ENCODE measurements around the gene KRTAP10-1. TPM values are rescaled to one million over a fixed set of nuclear protein-coding genes. Genes with fewer than 3 reads are reported as not detected.

KRTAP10-1 gene
- total RNA-seq, 1 experiment from 2014 or later, result not detected

DNA sequence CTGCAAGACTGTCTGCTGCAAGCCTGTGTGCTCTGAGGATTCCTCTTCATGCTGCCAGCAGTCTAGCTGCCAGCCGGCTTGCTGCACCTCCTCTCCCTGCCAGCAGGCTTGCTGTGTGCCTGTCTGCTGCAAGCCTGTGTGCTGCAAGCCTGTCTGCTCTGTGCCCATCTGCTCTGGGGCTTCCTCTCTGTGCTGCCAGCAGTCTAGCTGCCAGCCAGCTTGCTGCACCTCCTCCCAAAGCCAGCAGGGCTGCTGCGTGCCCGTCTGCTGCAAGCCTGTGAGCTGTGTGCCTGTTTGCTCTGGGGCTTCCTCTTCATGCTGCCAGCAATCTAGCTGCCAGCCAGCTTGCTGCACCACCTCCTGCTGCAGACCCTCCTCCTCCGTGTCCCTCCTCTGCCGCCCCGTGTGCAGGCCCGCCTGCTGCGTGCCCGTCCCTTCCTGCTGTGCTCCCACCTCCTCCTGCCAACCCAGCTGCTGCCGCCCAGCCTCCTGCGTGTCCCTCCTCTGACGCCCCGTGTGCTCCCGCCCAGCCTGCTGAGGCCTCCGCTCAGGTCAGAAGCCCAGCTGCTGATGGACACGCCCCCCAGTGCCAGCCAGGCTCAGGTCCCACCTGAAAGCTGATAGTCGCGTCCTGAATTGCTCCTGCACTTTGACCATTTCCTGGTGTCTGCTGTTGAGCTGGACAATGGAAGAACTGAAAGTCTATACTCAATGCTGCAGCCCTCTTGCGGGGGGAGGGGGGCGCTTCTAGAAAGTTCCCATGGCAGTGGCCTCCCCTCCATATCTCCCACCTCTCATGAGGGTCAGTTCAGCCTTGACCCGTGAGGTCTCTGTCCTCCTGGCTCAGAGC, 34.7 kb upstream of the KRTAP10-1 start:
- no peak for DNase-seq
- peaks cover 5 to 15% of the 10 kb centered on the region in 2 experiments for H3K4me1 Mint-ChIP-seq

More for the DNA sequence above, 34.7 kb upstream of the KRTAP10-1 start:
- Histone ChIP-seq H2BK12ac (ENCODE audit: insufficient read length, low read depth, low read length) (no peak overlapping the region), H2BK20ac (ENCODE audit: low read depth, low read length, poor library complexity, severe bottlenecking) (no peak overlapping the region), H3K9me3 (ENCODE audit: control insufficient read depth, low read depth, low read length) (no peaks in the 10 kb centered on the region), H3K79me1 (ENCODE audit: insufficient read depth, low read depth, low read length, poor library complexity, severe bottlenecking) (no peaks in the 10 kb centered on the region), H2BK5ac (ENCODE audit: insufficient read length, low read length) (no peak overlapping the region), H2BK120ac (ENCODE audit: low read depth, low read length, poor library complexity, severe bottlenecking) (no peak overlapping the region), H3K27me3 (ENCODE audit: insufficient read depth, low read length) (no peaks in the 10 kb centered on the region), H4K8ac (replicated peaks; ENCODE audit: insufficient read length, low read depth, low read length) (no peak overlapping the region), H4K5ac (ENCODE audit: insufficient read length, low read depth, low read length) (no peak overlapping the region), H4K20me1 (ENCODE audit: control insufficient read depth, insufficient read depth, insufficient read length) (no peaks in the 10 kb centered on the region), H3K9ac (ENCODE audit: extremely low read depth, insufficient read length, low read length) (no peak overlapping the region), H2AK5ac (ENCODE audit: insufficient read length, low read length) (no peak overlapping the region), H3T11ph (ENCODE audit: low read length) (no peak overlapping the region), H3K56ac (ENCODE audit: insufficient read length, low read depth, low read length) (no peak overlapping the region), H4K91ac (ENCODE audit: insufficient read length, low read depth, low read length) (no peak overlapping the region), H3K4me1 (ENCODE audit: insufficient read depth, low read length) (no peaks in the 10 kb centered on the region), H3K4ac (ENCODE audit: low read depth, low read length) (no peak overlapping the region), H3K18ac (ENCODE audit: insufficient read length, low read depth, low read length) (no peak overlapping the region), H3K14ac (ENCODE audit: insufficient read depth, low read length) (no peak overlapping the region), H3K23me2 (ENCODE audit: insufficient read length, low read depth, low read length, poor library complexity, severe bottlenecking) (no peaks in the 10 kb centered on the region), H2BK15ac (ENCODE audit: low read depth, low read length) (no peak overlapping the region), H3K27ac (ENCODE audit: insufficient read length, low read depth, low read length) (no peak overlapping the region), H3K4me2 (ENCODE audit: insufficient read depth, insufficient read length, low read length) (no peak overlapping the region), H3K23ac (ENCODE audit: insufficient read length, low read depth, low read length) (no peak overlapping the region), H3K79me2 (ENCODE audit: insufficient read depth, low read length) (no peaks in the 10 kb centered on the region), H2AFZ (ENCODE audit: low read length) (no peak overlapping the region)
- Mint-ChIP-seq H3K9me3 (peaks cover 33 to 35% of the 10 kb centered on the region in 2 experiments), H3K27me3 (ENCODE audit: low read depth) (peaks cover 23% of the 10 kb centered on the region), H3K36me3 (ENCODE audit: insufficient read depth in 1 of 3, low read depth in 3 of 3) (peaks cover 3 to 35% (median 15%) of the 10 kb centered on the region in 3 experiments; a peak in 5 of 7 replicates), H3K4me3 (peak overlapping the region in 1 of 2 experiments; percentile 56; a peak in 2 of 5 replicates), H3K27ac (no peak overlapping the region)
- 0 out of 3 replicates have a peak, but pooled peaks have one; percentile 18 for TF ChIP-seq CTCF (conservative IDR thresholded peaks at IDR 0.05)
- WGBS (ENCODE audit: extremely low coverage, insufficient read length, low lambda C conversion rate), result no CpG with 5 or more reads among the region's 21 CpGs
